GM10266 (cell line): ENCODE measurements around the gene MOGAT2.

Experiments used
- DNase-seq: peaks from one replicate; pipeline ENCODE4 v3.0.0; 2012; ENCODE audit errors: extremely low spot score
- CTCF ChIP-seq: IDR thresholded peaks from 2 replicates; pipeline ENCODE4 v1.5.1; 2012; ENCODE audit warnings: mild to moderate bottlenecking, low read depth; ENCODE audit not compliant: control insufficient read depth, insufficient read depth; ENCODE audit errors: missing control alignments

MOGAT2 gene

GRCh38 chr11:75776546-75776945 lies 58.9 kb downstream of the MOGAT2 start:
- TF ChIP-seq CTCF: no peak
- no peak for DNase-seq

- TF ChIP-seq CTCF: no peak
- no peak for DNase-seq
These were observed 59.9 kb downstream of the MOGAT2 start for GRCh38 chr11:75777461-75778110.

GRCh38 chr11:75778962-75779361 lies 61.3 kb downstream of the MOGAT2 start:
- DNase-seq: no peak
- TF ChIP-seq CTCF: no peak

- TF ChIP-seq CTCF: no peak
- DNase-seq: no peak
These were observed 62.3 kb downstream of the MOGAT2 start for GRCh38 chr11:75779960-75780359.

- no peak for DNase-seq
- no peak for TF ChIP-seq CTCF
These were observed 63.2 kb downstream of the MOGAT2 start for GRCh38 chr11:75780888-75781287.

GRCh38 chr11:75781296-75781695 lies 63.7 kb downstream of the MOGAT2 start:
- TF ChIP-seq CTCF: no peak
- DNase-seq: no peak

GRCh38 chr11:75781831-75782230 lies 64.2 kb downstream of the MOGAT2 start:
- DNase-seq: no peak
- no peak for TF ChIP-seq CTCF
